Osteocyte (in vitro differentiated cells): Measurements from ENCODE around the gene C10orf95. TPM values are rescaled to one million over a fixed set of nuclear protein-coding genes. Genes with fewer than 3 reads are reported as not detected.
A peak's percentile ranks its signal among the peaks of the same experiment; 100 is the strongest.
"Not testable (repeated sequence)": the region's sequence is repeated elsewhere in the genome, so short reads cannot be mapped to it uniquely, and the experiment has no call there.

ENCODE experiments used
- DNase-seq: peaks from one replicate; pipeline ENCODE4 v3.0.0; 2021; ENCODE audit warnings: mixed read lengths; ENCODE audit not compliant: unreplicated experiment; ENCODE audit errors: extremely low spot score
- H3K27ac Mint-ChIP-seq: one replicate; pipeline ENCODE4 v1.8.0; 2021; ENCODE audit warnings: mild to moderate bottlenecking, mixed read lengths; ENCODE audit not compliant: unreplicated experiment
- H3K27me3 Mint-ChIP-seq: one replicate; pipeline ENCODE4 v1.8.0; 2021; ENCODE audit warnings: mixed read lengths; ENCODE audit not compliant: unreplicated experiment
- H3K36me3 Mint-ChIP-seq: one replicate; pipeline ENCODE4 v1.8.0; 2021; ENCODE audit warnings: mixed read lengths; ENCODE audit not compliant: unreplicated experiment
- H3K4me1 Mint-ChIP-seq: one replicate; pipeline ENCODE4 v1.8.0; 2021; ENCODE audit warnings: mixed read lengths; ENCODE audit not compliant: unreplicated experiment
- H3K4me3 Mint-ChIP-seq: one replicate; pipeline ENCODE4 v1.8.0; 2021; ENCODE audit warnings: mild to moderate bottlenecking, moderate library complexity, mixed read lengths; ENCODE audit not compliant: unreplicated experiment
- H3K9me3 Mint-ChIP-seq: one replicate; pipeline ENCODE4 v1.8.0; 2021; ENCODE audit warnings: mixed read lengths; ENCODE audit not compliant: unreplicated experiment
- CTCF ChIP-seq: fragments of 200-600 bp; sonication (generic); IDR thresholded peaks from 2 replicates; pipeline ENCODE4 v1.5.0; 2021; ENCODE audit warnings: antibody characterized with exemption, mild to moderate bottlenecking, moderate library complexity
- total RNA-seq: library from RNA; stranded (reverse); gene quantifications from 2 replicates; pipeline ENCODE4 v1.2.1, GENCODE V29; 2021

Gene C10orf95
- total RNA-seq, 1 donor from 2014 or later: not detected

GRCh38 chr10:102461187-102462054 is 10.1 kb upstream of the C10orf95 start:
- Mint-ChIP-seq H3K9me3 (no peaks in the 10 kb centered on the region), H3K4me3 (peak overlapping the region; percentile 85), H3K27ac (no peak overlapping the region), H3K4me1 (peaks cover 24% of the 10 kb centered on the region), H3K36me3 (no peaks in the 10 kb centered on the region), H3K27me3 (peaks cover 17% of the 10 kb centered on the region)
- no peak for TF ChIP-seq CTCF
- peak; percentile 96 for DNase-seq

DNA sequence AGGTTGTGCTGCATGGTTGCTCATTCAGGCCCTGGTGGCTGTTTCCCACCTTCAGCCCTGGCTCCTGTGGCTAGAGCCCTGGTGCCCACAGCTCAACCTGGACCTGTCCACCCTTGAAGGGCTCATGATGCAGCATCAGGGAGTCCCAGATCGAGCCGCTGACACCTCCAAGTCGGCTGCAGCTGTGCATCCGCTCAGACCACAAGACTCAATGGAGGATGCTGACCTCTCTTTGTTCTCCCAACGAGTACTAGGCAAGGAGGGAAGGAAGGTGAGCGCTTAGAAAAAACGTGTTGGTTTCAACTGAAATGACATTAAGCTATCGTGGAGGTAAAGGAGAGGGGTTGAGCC is 9.5 kb upstream of the C10orf95 start:
- no peak for DNase-seq
- Mint-ChIP-seq H3K36me3 (no peaks in the 10 kb centered on the region), H3K9me3 (no peaks in the 10 kb centered on the region), H3K4me3 (peak overlapping the region; percentile 85), H3K27ac (peak overlapping the region; percentile 61), H3K27me3 (peaks cover 17% of the 10 kb centered on the region), H3K4me1 (peaks cover 24% of the 10 kb centered on the region)
- TF ChIP-seq CTCF: no peak

DNA sequence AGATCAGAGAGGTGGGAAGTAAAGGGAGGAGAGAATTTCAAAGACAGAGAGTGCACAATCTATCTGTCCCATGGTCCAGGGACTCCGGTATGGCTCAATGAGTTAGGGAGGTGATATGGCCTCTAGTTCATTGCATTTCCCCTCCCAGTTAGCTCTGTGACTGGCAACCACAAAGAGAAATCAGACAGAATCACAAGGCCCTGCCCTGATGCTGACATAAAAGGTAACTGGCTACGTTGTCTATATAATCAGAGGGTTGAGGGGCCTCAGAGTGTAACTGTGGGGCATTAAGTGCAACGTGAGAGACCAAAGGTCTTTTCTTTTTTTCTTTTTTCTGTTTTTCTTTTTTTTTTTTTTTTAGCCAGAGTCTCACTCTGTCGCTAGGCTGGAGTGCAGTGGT is 7.3 kb upstream of the C10orf95 start:
- TF ChIP-seq CTCF: no peak
- Mint-ChIP-seq H3K4me1 (peaks cover 24% of the 10 kb centered on the region), H3K27me3 (peaks cover 17% of the 10 kb centered on the region), H3K4me3 (no peak overlapping the region), H3K27ac (no peak overlapping the region), H3K36me3 (no peaks in the 10 kb centered on the region), H3K9me3 (no peaks in the 10 kb centered on the region)
- no peak for DNase-seq

- Mint-ChIP-seq H3K27ac (no peak overlapping the region), H3K36me3 (no peaks in the 10 kb centered on the region), H3K4me3 (no peak overlapping the region), H3K27me3 (peaks cover 9% of the 10 kb centered on the region), H3K4me1 (peaks cover 19% of the 10 kb centered on the region), H3K9me3 (no peaks in the 10 kb centered on the region)
- no peak for DNase-seq
- no peak for TF ChIP-seq CTCF
Measured at GRCh38 chr10:102457591-102458150, 6.3 kb upstream of the C10orf95 start.

DNA sequence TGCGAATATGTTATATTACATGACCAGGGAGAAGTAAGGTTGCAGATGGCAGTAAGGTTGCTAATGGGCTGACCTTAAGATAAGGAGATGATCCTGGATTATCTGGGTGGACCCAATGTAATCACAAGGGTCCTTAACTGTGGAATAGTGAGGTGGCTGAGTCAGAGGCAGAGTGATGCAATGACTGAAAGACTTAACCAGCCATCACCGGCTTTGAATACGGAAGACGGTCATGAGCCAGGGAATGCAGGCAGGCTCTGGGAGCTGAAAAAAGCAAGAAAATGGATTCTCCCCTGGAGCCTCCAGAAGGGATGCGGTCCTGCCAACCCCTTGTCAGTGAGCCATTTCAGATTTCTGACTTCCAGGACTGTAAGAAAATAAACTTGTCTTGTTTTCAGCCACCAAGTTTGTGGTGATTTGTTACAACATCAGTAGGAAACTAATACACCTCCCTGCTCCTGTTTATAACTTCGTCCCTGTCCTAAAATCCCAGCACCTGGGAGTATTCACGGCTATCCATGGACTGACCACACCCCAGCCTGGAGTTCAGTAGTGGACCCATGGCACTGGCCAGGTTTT is 4.6 kb upstream of the C10orf95 start:
- Mint-ChIP-seq H3K9me3 (no peaks in the 10 kb centered on the region), H3K36me3 (no peaks in the 10 kb centered on the region), H3K4me1 (peaks cover 10% of the 10 kb centered on the region), H3K27ac (no peak overlapping the region), H3K27me3 (peaks cover 3% of the 10 kb centered on the region), H3K4me3 (no peak overlapping the region)
- no peak for DNase-seq
- no peak for TF ChIP-seq CTCF

DNA sequence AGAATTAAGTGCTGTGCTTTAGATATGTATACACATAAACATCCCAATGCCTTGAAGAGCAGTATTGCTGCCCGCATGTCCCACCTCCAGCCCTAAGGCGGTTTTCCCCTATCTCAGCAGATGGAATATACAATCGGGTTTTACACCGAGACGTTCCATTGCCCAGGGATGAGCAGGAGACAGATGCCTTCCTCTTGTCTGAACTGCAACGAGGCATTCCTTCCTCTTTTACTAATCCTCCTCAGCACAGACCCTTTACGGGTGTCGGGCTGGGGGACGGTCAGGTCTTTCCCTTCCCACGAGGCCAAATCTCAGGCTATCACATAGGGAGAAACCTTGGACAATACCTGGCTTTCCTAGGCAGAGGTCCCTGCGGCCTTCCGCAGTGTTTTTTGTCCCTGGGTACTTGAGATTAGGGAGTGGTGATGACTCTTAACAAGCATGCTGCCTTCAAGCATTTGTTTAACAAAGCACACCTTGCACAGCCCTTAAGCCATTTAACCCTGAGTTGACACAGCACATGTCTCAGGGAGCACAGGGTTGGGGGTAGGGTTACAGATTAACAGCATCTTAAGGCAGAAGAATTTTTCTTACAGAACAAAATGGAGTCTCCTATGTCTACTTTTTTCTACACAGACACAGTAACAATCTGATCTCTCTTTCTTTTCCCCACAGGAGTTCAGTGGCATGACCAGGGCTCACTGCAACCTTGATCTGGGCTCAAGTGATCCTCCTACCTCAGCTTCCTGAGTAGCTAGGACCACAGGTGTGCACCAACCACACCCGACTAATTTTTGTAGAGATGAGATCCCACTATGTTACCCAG is 3.5 kb upstream of the C10orf95 start:
- not testable (repeated sequence) for DNase-seq, H3K4me3 Mint-ChIP-seq, H3K36me3 Mint-ChIP-seq, H3K27me3 Mint-ChIP-seq, H3K4me1 Mint-ChIP-seq, H3K9me3 Mint-ChIP-seq
- H3K27ac Mint-ChIP-seq: peak overlapping the region; percentile 7
